ENCODE measurements around the gene DMD. TPM values are rescaled to one million over a fixed set of nuclear protein-coding genes. Genes with fewer than 3 reads are reported as not detected.
"Not testable (repeated sequence)": the region's sequence is repeated elsewhere in the genome, so short reads cannot be mapped to it uniquely, and the experiment has no call there.

DMD gene
- polyA plus RNA-seq, 3 donors = 16.2 to 19.8 (median 19.4) TPM

DNA sequence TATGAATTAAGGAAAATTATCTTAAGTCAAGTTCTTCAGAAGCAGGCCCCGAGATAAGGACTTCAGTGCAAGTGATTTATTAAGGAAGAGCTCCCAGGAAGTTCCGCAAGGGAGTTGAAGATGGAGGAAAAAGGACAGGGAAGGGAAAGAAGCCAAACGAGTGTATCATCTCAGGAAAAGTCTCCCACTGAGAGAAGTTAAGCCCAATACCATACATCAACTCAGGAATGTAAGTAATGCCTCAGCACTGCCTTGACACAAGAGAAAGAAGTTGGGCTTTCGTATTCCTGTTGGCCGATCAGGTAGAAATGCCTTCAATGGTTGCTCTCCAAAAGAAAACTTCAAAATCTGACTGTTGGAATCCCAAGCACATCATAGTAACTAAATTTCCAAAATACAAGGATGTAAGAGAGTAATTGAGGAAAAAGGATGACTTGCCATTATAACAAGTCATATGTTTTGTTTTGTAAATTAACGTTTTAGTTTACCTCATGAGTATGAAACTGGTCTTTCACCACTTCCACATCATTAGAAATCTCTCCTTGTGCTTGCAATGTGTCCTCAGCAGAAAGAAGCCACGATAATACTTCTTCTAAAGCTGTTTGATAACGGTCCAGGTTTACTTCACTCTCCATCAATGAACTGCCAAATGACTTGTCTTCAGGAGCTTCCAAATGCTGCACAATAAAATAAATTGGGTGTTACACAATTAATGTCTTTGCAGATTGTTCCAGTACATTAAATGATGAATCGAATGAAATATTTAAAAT lies 566.7 kb downstream of the DMD start:
- no peak for DNase-seq

DNA sequence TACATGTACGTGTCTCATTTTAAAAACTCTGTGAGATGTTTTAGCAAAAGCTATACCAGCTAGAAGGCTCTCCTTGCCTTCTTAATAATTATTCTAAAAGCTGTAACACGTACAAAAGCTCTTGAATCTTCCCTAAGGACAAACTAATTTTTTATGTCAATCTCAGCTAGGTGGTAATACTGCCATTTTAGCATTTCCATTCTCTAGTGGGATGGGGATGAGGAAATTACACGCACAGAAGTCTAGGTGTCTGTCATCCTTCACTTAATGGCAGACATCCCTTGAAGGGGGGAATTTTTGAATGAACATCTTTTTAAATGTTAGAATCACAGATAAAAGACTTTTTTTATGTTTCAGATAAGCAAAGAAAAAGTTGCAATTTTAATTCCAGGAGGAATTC lies 569.1 kb downstream of the DMD start:
- DNase-seq = no peak

DNA sequence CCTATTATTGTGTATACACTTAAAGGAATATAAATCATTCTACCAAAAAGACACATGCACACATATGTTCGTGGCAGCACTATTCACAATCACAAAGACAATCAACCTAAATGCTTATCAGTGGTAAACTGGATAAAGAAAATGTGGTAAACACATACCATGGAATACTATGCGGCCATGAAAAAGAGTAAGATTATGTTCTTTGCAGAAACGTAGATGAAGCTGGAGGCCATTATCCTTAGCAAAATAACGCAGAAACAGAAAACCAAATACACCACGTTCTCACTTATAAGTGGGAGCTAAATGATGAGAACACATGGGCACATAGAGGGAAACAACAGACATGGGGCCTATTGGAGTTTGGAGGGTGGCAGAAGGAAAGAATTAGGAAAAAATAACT lies 593.2 kb downstream of the DMD start:
- no peak for DNase-seq

DNA sequence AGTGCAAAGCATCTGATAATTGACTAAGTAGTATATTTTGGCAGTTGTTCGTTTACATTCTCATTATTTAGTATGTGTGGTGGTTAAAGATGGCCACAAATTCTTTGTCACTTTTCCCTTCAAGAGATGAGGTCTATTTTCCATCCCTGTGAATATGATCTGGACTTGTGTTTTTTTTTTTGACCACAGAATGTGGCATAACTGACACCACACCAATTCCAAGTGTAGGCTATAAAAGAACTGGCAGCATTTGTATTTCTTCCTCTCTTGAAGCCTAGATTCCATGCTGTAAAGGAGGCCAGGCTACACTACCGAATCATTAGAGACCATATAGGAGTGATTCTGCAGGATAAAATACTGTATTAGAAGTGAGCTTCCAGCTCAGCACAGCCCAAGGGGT lies 596.6 kb downstream of the DMD start:
- no peak for DNase-seq

DNA sequence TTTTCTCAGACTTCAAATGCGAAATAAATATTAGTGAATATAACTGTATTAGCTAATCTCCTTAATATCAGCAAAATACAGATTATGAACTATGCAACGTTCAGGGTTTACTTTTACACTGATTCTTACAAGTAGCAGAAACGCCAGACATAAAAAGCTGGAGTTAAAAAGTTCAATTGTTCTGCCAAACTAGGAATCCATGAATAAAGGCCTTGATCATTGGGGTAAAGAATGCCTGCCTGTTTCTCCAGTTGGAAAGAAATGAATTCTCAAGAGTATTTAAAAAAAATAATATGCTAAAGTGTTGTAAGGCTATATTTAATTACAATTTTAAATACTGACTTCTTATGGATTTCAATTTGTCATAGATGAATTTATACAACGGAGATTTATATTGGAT lies 612.2 kb downstream of the DMD start:
- no peak for DNase-seq

DNA sequence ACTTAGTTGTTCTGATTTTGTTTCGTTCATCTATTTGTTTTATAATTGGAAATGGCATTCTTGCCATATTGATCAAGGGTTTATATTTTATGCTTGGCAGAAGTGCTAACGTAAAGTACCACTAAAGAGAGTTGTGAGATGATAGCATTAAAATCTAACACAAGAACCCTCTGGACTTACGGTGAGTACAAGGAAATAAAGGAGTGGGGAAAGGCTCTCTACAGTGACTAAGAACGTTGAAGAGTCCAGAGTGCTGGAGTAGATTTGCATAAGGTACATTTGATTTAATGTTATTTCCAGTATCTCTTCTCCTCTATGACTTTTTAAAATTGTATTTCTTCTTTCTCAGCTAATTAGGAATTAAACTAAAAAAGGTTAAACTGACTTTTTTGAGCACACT lies 612.6 kb downstream of the DMD start:
- DNase-seq = no peak

DNA sequence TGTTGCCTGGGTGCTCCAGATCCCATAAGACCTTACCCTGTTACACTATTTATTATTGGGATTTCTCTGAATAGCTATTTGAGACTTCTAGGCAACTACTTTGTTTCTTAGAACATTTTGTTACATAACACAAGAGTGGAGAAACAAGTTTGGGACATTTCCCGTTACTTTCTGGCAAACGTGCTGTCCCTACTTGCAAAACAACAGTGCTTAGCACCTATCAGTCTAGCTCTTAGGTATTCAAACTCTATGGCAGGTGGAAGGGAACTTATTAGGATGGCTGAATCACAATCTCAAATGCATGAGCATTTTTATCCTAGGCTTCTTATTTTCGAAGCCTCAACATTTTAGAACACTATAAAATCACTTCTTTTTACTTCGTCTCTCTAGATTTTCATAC lies 613.6 kb downstream of the DMD start:
- DNase-seq = no peak

DNA sequence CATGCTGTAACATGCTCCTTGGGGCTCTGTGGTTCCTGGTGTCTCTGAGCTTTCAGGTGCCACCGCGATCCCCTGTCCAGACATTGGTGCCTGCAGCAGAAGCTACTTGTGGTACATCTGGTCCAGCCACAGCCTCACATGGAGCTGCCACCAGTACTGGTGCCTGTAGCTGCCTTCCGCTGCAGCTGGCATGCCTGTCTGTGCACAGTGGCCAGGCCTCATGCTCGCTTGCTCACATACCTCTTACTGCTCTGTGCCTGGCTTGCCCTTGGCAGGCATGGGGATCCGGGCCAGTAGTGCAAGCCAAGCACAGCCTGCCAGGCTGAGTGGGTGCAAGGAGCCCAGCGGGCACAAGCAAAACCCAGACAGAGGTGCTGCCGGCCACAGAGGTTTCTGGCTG lies 618.6 kb downstream of the DMD start:
- DNase-seq = no peak

DNA sequence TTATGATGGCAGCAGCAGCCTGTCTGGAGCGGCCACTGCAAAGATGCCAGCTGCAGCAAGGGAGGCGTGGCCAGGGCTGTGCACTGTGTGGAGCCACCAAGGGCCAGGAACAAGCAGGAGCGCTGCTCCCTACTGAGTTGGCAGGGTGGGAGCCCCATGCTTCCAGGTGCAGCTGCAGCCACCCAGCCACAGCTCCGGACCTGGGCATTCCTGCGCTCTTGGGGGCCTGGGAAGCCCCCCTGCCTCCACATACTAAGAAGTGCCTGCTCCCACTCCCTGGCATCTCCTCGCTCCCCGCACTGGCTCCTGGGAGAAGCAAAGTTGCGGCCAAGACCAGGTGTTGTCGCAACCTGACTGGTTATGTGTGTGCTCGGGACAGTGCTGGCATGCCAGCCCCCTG lies 619.8 kb downstream of the DMD start:
- DNase-seq = no peak

DNA sequence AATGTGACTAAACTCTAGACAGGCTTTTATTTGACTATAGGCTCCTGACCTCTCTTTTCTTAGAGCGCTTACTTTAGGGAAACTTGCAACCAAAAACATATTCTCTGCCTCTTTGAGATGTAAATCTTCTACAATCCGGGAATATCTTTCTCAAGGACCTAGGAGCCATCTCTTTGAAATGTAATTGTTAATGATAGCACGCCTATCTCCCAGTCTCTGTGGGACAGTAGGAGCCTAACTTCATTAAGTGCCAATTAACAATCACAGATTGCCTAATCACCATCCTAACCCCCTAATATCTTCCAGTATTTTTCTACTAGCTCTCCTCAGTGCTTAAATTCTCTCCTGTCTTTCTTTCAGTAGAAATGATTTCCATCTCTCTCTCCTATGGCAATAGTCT lies 628.6 kb downstream of the DMD start:
- DNase-seq = no peak

DNA sequence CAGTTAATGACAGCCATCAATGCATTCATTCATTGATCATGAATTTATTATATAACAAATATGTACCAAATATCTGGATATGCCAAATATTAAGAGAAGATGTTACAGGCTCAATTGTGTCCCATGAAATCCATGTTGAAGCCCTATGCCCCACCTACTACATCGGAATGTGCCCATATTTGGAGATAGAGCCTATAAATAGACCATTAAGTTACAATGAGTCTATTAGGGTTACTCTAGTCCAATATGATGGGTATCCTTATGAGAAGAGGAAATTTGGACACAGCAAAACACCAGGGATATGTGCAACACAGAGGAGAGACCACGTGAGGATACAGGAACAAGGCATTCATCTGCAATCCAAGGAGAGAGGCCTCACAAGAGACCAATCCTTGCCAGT lies 634.5 kb downstream of the DMD start:
- no peak for DNase-seq

DNA sequence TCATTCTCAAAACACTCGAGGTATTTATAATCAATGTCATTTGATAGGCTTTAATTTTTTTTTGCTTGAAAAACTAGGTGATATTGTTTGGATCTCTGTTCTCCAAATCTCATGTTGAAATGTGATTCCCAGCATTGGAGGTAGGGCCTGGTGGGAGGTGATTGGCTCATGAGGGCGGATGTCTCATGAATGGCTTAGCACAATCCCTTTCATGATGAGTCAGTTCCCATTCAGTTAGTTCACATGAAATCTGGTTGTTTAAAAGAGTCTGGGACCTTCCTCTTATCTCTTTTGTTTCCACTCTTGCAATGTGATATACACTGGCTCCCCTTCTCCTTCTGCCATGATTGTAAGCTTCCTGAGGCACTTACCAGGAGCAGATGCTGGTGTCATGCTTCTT lies 638.7 kb downstream of the DMD start:
- DNase-seq = no peak

DNA sequence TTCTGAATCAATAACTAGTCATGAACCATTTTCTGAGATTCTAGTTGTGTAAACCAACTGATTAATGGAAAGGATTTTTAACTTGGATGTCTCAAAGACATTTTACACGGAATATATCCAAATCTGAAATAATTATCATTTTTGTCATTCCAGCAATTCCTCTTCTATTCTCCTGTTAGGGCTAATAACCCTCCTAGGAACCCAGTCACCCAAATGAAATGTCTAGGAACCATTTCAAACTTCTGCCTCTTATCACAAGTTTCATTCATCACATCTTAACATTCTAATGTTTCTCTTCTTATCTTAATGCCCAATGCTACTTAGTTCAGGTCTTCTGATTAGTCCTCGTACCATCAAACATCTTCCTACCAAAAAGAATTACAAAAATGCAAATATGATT lies 639.8 kb downstream of the DMD start:
- DNase-seq = no peak

DNA sequence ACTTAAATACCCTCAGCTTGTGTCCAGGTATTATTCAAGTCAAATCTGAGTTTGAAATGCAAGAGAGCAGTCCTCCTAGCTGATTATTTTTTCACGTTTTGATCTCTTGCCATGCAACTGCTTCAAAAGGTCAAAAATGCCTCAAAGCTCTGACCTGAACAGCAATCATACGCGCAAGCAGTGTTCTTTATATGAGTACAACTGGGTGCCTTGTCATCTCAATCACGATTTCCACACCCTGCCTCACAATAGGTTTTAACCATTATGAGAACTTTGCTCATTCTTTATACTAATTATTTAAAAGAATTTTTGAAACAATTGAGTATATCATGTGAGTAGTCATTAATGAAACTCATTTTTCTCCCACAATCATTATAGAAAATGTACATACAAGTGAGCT lies 649.1 kb downstream of the DMD start:
- no peak for DNase-seq

DNA sequence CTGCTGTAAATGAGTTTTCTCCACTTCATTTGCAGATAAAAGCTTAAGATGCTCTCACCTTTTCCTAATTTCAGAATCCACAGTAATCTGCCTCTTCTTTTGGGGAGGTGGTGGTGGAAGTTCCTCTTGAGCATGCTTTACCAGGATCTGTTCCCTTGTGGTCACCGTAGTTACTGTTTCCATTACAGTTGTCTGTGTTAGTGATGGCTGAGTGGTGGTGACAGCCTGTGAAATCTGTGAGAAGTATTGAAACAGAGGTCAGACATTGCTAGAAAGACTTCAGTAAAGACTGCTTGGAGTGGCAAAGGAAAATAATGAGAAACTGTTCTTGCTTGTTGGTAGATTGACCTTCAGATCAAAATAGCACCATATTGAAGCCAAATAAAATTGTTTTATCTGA lies 666.2 kb downstream of the DMD start:
- no peak for DNase-seq

DNA sequence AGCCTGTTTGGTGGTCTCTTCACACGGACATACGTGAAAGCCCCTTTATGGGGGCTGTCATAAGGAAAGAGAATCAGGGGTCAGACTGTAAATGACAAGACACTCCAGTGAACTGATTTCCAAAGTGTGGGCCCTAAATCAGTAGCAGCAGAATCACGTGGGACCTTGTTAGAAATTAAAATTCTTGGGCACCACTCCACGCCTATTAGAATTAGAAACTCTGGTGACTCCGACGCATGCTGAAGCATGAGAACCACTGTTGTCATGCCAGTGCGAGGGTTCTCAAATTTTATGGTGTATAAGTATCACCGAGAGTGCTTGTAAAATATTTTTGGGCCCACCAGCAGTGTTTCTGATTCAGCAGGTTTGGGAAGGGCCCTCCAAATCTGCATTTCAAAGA lies 672.8 kb downstream of the DMD start:
- DNase-seq = no peak

DNA sequence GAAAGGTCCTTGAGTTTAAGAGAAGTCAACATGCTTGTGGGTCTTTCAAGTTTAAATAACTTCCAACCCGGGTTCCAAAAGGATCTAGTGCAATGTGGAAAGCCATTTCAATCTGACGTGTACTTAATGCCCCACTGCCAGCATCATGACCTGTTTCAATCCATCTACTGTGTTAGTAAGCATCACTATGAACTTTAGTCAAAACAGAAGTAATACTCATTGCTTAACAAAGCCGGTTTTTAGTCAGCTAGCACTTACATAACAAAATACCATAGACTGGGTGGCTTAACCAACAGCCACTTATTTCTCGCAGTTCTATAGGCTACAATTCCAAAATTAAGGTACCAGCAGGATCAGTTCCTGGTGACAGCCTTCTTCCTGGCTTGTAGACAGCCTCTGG lies 677.5 kb downstream of the DMD start:
- DNase-seq = no peak

DNA sequence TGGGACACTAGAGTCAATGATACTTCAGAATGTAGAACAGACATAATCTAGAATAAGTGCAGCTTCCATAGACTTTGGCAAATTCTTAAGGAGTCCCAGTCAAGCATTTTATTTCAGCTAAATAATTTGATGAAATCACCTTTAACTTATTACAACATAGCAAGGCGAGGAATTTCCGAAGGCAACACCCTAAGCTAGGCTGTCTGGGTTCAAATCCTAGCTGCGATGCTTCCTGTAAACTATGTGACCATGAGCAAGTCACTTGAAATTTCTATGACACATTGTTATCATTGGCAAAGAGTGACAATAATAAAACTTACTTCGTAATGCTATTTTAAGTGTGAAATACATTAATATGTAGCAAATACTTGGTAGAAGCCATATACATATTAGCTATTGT lies 679.1 kb downstream of the DMD start:
- DNase-seq = no peak

DNA sequence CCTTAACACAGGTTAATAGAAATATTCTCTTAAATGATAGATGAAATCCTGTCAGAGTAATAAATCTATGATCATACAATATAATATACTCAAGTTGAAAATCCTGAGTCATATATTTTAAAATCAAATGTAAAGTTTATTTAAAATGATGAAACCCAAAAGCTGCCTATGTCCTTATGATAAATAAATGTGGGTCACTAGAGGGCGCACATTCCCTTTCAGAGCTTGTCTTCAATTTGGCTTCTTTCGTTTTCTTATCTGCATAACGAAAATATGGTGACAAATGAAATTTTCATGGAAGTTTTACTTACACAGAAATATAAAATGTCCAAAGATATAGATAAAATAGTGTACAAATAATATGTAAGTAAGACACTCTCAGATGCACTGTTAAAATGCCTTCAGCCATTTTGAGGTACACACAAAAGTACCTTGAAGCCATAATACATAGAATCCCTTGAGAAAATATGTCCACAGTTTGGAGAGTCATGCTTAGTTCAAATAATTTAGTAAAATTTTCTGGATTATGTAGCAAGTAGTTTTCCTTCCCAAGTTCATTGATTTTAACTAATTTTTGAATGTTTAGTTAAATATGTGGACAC lies 680.4 kb downstream of the DMD start:
- peak; percentile 28 for DNase-seq

DNA sequence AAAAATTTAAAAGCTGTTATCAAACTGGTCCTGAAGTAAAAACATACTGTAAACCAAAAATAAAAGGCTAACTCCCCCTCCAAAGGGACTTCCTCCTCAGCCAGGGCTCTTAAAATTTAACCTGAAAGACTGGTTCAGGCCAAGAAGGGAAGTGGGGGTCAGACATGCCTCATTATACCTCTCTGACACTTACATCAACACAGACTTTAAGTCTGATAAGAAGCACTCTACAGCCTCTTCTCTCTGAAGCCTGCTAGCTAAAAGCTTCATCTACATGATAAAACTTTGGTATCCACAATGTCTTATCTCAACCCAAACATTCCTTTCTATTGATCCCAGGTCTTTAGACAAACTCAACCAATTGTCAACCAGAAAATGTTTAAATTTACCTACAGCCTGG lies 682.9 kb downstream of the DMD start:
- not testable (repeated sequence) for DNase-seq

DNA sequence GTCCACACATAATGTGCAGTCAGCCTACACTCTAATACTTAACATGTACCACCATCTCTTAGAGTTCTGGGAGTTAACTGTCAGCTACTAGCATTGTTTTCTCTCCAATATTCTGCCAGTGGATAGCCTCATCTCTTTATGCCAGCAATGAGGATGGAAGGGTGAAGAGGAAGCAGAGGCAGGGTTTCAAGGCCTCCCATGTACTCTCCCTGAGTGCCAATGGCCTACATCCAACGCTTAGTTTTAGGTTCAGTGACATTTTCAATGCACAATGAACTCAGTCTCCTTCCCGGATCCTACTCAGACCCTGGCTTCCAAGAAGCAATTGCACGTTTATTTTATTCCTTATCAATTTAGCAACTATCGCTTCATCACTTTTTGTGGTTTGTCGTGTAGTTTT lies 686.1 kb downstream of the DMD start:
- no peak for DNase-seq

DNA sequence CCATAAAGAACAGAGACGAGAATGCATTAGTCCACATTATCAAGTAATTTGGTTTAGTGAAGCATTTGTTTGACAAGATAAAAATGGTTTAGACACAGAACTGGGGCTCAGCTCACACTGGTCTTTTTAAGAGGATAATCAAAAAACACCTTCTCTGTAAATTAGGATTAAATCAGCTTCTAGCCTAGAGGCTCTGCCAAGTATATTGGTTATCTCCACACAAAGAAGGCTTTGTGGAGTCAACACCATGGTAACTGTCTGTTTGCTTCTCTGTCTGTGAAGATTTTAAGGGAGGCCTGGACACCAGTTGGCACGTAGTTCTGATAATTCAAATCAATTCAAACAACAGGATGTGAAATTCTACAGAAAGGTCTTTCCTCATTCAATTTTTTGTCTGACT lies 687.0 kb downstream of the DMD start:
- DNase-seq = no peak

DNA sequence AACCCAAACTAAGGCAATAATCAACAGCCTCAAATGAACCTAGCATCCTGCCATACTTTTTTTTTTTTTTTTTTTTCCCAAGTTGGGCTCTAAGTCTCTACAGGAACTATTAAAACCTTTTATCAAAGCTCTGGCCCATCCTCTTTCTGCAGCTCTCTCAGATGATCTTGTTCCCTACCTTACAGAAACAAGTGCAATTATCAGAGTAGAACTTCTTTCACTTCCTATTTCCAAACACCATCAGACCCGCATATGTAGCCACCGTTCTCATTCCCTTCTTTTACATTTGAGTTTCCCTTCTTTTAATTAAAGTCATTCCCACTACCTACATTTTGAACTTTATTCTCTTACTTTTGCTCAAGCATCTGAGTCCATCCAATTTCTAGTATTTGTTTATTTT lies 690.6 kb downstream of the DMD start:
- DNase-seq = no peak

DNA sequence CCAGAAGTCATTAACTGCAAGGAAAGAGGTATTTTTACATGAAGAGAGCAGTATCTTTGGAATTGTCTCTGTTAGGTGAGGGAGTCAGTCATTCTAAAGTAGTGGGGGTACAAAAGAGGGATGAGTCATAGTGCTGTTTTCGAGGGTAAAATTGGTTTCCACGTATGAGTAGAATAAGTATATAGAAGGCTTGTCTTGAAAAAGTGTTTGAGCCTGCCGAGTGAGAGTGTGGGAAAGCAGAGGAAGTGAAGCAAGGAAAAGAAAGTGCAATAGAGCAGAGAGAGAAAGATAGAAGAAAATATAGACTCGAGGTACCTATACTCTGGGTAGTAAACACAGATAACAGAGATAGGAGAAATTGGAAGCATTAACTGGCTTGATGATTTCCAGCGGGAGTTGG lies 696.4 kb downstream of the DMD start:
- no peak for DNase-seq

Measured in renal pelvis (tissue), 4 donors.